GM21717 (cell line): ENCODE results near the gene LRRIQ3.
"Not testable (repeated sequence)": the region's sequence is repeated elsewhere in the genome, so short reads cannot be mapped to it uniquely, and the experiment has no call there.

ENCODE experiments used
- ATAC-seq: cut with Tn5 transposase; IDR thresholded peaks from one replicate; pipeline ENCODE4 v1.9.1; 2021; ENCODE audit warnings: mild to moderate bottlenecking, moderate library complexity; ENCODE audit not compliant: unreplicated experiment

The LRRIQ3 gene

GRCh38 chr1:74197657-74198552 lies at the start of gene LRRIQ3, which contains the start of gene FPGT:
Gene LRRIQ3 (minus strand): TSS chr1:74198176. CDS start chr1:74183684, 14,492 bp downstream.
Gene FPGT (plus strand): TSS chr1:74198242. CDS start chr1:74198279, 37 bp downstream.
- peak; percentile 95 for ATAC-seq

GRCh38 chr1:74246315-74246714 lies 48.3 kb upstream of the LRRIQ3 start:
- no peak for ATAC-seq

GRCh38 chr1:74245168-74245772 lies 47.3 kb upstream of the LRRIQ3 start:
- no peak for ATAC-seq

- ATAC-seq: no peak
Observed at GRCh38 chr1:74237787-74238186, 39.8 kb upstream of the LRRIQ3 start.

GRCh38 chr1:74237035-74237434 lies 39.1 kb upstream of the LRRIQ3 start:
- ATAC-seq: no peak

- no peak for ATAC-seq
Observed at GRCh38 chr1:74236440-74236839, 38.5 kb upstream of the LRRIQ3 start.

GRCh38 chr1:74235153-74235552 lies 37.2 kb upstream of the LRRIQ3 start, which contains the start of gene TNNI3K:
Gene TNNI3K (plus strand): TSS chr1:74235387. CDS start chr1:74235452, 65 bp downstream.
- no peak for ATAC-seq

- ATAC-seq: no peak
Observed at GRCh38 chr1:74223453-74223852, 25.5 kb upstream of the LRRIQ3 start.

GRCh38 chr1:74222701-74223100 lies 24.7 kb upstream of the LRRIQ3 start:
- no peak for ATAC-seq

- ATAC-seq: no peak
Observed at GRCh38 chr1:74215229-74215628, 17.3 kb upstream of the LRRIQ3 start.

GRCh38 chr1:74205266-74205665 lies 7.3 kb upstream of the LRRIQ3 start:
- ATAC-seq: no peak

GRCh38 chr1:74199504-74199903 lies 1.5 kb upstream of the LRRIQ3 start:
- no peak for ATAC-seq

GRCh38 chr1:74197255-74197654 lies 721 bp downstream of the LRRIQ3 start:
- no peak for ATAC-seq

- ATAC-seq: no peak
Observed at GRCh38 chr1:74195339-74195738, 2.6 kb downstream of the LRRIQ3 start.

- ATAC-seq: no peak
Observed at GRCh38 chr1:74193908-74194307, 4.1 kb downstream of the LRRIQ3 start.

- ATAC-seq: no peak
Observed at GRCh38 chr1:74180490-74180889, 17.5 kb downstream of the LRRIQ3 start.

GRCh38 chr1:74174423-74174822 lies 23.6 kb downstream of the LRRIQ3 start:
- not testable (repeated sequence) for ATAC-seq

- no peak for ATAC-seq
Observed at GRCh38 chr1:74162333-74162732, 35.6 kb downstream of the LRRIQ3 start.

- ATAC-seq: no peak
Observed at GRCh38 chr1:74161497-74161896, 36.5 kb downstream of the LRRIQ3 start.

GRCh38 chr1:74160046-74160445 lies 37.9 kb downstream of the LRRIQ3 start:
- no peak for ATAC-seq

- ATAC-seq: no peak
Observed at GRCh38 chr1:74145086-74145485, 52.9 kb downstream of the LRRIQ3 start.

GRCh38 chr1:74117370-74117769 lies 80.6 kb downstream of the LRRIQ3 start:
- not testable (repeated sequence) for ATAC-seq
